ENCODE measurements around the gene NDST4.

Gene NDST4

GRCh38 chr4:114905017-114905416 lies 208.4 kb downstream of the NDST4 start:
- no peak for DNase-seq (ENCODE audit: low spot score)

- no peak for DNase-seq (ENCODE audit: low spot score)
These were observed 212.5 kb downstream of the NDST4 start for GRCh38 chr4:114900934-114901333.

GRCh38 chr4:114890773-114891172 lies 222.6 kb downstream of the NDST4 start:
- DNase-seq (ENCODE audit: low spot score): no peak

DNA sequence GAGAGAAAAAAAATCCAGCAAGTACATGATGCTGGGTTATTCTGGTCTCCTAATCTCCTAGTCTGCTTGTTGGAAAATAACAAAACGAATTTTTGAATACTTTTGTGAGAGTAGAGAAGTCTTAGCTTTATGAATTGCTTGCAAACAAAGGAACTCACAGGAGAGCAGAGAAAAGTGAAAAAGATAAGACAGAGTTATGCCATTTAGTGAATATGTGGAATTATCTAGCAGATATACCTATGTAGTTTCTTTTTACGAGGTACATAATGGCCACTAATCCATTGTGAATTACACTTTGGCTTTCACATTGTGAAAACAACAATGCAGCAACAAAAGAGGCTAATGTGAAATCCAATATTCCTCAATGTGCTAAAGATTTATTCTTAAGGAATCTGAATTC lies 226.7 kb downstream of the NDST4 start:
- DNase-seq (ENCODE audit: low spot score): no peak

- DNase-seq (ENCODE audit: low spot score): no peak
These were observed 229.8 kb downstream of the NDST4 start for GRCh38 chr4:114883641-114884040.

- DNase-seq (ENCODE audit: low spot score): no peak
These were observed 233.3 kb downstream of the NDST4 start for GRCh38 chr4:114879916-114880669.

DNA sequence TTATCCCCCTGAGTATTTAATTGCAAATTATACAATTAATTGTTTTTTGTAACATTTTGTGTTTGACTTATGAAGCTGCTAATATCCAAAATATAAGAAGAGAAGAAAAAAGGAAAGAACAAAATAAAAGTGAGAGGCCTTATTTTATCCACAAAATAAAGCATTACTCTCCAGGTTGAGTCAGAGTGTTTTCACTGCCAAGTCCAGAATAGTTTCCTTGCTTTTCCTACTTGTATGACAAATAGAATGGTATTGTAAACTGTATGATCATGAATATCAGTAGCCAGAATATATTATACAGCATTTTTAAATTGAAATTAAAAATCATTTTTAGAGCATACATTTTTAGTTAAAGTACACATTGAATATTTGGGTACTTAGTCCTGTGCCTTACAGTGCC lies 237.8 kb downstream of the NDST4 start:
- no peak for DNase-seq (ENCODE audit: low spot score)

- DNase-seq (ENCODE audit: low spot score): no peak
These were observed 239.1 kb downstream of the NDST4 start for GRCh38 chr4:114874321-114874720.

DNA sequence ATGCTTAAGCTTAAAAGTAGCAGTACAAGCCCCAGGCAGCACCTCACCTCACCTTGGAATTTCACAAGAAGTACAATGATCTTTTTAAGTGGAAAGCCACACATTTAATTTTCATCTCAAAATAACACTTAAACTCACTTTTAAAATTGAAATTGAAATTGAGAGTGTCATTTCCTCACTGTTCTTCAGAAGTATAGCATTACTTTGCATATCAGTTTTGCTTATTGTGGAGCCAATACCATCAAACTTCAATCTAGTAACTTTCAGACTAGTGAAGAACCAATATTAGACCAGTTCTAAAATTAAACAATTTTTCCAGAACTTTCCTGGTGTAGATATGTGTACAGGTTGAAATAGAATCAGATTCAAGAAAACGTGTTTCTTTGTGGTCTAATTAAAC lies 242.4 kb downstream of the NDST4 start:
- DNase-seq (ENCODE audit: low spot score): no peak

DNA sequence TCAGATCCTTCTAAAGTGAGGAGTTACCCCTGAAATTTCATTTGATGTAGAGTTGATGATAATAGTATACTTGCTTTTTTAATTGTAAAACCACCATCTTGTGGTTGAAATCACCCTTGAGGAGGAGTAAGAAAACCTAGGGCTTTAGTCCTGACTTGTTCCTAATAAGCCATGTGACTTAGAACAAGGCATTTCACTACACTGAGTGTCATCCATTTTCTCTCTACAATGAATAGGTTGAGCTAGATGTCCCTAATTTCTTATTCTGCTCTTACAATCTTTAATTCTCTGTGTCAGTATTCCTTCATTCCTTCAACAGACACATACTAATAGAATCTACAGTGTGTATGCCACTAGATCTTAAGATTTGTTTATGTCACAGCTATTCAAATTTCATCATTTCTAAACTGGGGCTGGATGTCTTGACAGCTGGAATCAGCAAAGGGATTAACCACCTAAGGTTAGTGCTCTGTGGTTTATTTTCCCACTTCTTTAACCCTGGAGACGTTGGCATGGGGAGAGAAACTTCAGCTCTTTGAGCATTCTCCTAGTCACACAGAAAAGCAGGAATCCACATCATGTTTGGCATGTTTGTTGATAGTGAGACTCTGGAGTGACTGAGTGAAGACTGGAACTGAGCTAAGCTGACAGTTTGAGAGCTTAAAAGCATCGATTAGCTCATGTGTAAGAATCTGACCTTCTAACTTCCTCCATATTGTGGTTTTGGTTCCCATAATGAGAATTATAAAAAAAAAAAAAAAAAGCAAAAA lies 246.3 kb downstream of the NDST4 start:
- no peak for DNase-seq (ENCODE audit: low spot score)

GRCh38 chr4:114864060-114864459 lies 249.4 kb downstream of the NDST4 start:
- no peak for DNase-seq (ENCODE audit: low spot score)

GRCh38 chr4:114860786-114861185 lies 252.6 kb downstream of the NDST4 start:
- no peak for DNase-seq (ENCODE audit: low spot score)

GRCh38 chr4:114857831-114858230 lies 255.6 kb downstream of the NDST4 start:
- no peak for DNase-seq (ENCODE audit: low spot score)

DNA sequence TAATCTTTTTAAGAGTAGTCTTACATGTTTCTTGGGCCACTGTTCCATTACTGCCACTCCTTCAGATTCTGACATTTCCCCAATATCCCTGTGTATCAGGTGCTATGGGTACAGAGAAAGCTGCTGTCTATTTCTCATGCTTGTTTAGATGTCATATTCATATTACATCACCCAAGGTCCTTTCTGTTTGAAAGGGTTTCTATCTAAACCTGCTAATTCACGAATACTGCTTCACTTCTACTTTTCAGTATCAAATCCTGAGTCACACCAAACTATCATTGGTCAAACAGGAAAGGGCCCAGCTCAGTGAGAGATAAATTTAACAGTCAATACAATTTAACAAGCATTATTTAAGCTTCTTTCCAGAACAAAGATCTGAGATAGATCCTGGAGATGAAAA lies 273.4 kb downstream of the NDST4 start:
- no peak for DNase-seq (ENCODE audit: low spot score)

DNA sequence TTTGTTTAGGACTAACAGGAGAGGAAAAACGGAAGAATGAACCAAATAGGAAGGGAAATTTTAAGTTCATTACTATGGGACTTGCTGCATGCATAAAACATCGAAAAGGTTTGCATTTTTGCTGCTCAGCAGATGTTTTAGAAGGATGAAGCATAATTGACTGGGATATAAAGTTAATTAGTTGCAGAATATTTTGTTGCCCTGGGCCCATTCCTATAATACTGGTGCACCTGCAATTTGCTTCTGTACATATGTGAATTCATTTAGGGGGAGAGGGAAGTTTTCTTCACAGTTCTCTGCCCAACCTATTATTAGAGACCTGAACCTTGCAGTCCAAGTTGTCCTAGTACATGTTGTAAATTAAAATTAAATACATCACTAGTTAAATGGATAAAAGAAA lies 282.8 kb downstream of the NDST4 start:
- no peak for DNase-seq (ENCODE audit: low spot score)

DNA sequence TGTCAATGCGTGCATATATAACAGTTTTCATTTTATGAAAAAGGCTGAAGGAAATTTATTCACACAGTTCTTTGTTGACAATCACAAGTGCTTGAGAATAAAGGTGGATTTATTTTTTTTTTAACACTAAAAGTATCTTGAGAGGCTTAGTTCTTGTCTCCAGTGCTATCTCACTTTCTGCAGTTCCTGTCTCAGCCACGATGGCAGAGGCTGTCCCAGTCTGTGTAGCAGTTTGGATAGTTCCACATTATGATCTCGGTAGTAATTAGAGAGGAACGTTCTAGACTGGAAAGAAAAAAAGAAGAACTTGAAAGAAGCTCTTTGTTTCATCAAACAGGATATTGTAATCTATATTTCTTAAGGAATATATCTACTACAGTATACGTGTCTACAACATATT lies 285.8 kb downstream of the NDST4 start:
- no peak for DNase-seq (ENCODE audit: low spot score)

GRCh38 chr4:114815760-114816159 lies 297.7 kb downstream of the NDST4 start:
- no peak for DNase-seq (ENCODE audit: low spot score)

DNA sequence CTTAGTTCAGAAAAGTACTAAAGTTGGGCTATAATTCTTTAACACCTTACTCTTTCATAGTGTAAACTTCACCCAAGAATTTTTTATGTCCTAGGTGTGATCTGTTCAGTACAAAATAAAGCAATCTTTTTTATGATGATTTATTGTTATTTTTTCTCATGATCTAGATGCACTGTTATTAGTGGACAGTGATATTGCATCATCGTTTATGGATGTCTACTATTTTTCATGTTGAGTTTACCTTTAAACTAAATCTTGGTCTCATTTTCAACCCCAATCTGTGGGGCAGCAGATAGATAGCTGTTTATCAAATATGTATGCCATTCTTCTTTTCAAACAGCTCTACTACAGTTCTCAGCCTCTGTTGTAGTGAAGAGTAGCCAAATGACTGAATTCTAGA lies 299.5 kb downstream of the NDST4 start:
- DNase-seq (ENCODE audit: low spot score): no peak

- no peak for DNase-seq (ENCODE audit: low spot score)
These were observed 301.7 kb downstream of the NDST4 start for GRCh38 chr4:114811564-114812301.

DNA sequence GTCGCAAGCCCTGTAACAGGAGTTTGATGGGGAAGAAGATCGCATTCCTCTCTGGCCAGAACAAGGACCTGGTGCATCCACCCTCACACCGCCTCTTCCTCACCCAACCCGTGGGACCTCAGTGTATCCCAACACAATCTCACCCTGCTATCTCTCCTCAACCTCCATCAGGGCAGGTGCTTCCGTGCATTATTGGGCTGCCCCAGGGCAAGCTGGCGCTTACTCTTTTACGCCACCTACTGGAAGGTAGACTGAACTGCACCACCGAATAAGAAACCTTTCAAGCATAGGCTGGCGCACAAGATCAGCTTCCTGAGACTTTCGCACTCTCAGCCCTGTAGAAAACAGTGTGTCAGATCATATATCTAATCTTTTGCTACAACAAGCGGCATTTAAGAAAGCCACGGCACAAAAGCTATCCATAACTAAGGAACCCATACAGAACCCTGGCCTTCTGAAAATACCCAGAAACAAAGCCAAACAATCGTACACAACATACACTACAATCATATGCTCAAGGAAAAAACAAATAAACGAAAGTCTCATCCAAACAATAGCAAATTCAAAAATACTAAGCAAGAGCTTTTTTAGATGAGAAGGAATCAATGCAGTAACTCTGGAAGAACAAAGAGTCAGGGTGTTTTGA lies 305.5 kb downstream of the NDST4 start:
- DNase-seq (ENCODE audit: low spot score): peak; percentile 81

DNA sequence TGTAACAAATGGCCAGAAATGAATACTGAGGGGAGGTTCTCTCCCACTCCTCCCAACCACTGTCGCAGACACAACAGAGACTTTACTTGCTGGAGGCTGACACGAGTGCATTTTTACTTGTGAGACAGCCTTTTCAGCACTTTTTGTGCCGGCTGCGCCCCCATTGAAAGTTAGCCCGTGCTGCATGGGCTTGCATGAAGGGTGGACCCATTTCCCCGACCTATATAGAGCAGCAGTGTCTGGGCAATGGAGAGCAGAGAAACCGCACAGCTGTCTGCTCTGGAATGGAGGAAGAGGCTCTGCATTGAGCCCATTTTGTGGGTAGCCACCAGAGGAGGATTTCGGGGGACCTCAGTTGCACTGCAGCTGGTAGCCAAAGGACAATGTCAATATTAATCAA lies 306.1 kb downstream of the NDST4 start:
- DNase-seq (ENCODE audit: low spot score): peak; percentile 32

DNA sequence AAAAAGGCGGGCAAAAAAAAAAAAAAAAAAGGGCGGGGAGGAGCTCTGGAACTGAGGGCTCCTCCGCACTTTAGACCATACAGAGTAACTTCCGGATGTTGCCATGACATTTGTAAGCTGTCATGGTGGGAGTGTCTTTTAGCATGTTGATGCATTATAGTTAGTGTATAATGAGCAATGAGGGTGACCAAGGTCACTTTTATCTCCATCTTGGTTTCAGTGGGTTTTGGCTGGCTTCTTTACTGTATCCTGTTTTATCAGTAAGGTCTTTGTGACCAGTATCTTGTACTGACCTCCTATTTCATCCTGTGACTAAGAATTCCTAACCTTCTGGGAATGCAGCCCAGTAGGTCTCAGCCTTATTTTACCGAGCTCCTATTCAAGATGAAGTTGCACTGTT lies 321.4 kb downstream of the NDST4 start:
- no peak for DNase-seq (ENCODE audit: low spot score)

All from D341Med (cell line).